ENCODE measurements around the gene PTPA.

Gene PTPA

DNA sequence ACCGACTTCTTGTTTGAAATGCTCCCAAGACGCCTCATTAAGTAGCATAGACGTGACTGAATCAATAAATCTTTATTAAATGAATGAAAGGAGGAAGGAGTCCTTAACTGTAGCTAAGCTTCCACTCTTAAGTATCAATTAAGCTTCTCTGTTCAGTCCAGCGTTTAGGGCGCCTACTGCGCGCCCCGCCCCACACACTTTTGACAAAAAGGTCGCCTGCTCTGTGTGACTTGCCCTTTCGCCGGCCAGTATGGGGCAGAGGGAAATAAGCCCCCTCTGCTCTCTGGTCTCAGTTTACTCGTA, 31.0 kb upstream of the PTPA start (continued):
- TF ChIP-seq ZSCAN30 (tag by site-specific recombination; IDR thresholded peaks at IDR 0.05) (peak; percentile 48; the same call in 1 of the 2 replicates), ZNF610 (tag by site-specific recombination; IDR thresholded peaks at IDR 0.05; ENCODE audit: borderline replicate concordance) (0 out of 2 replicates have a peak, but pooled peaks have one; percentile 32), ZFP69B (tag by site-specific recombination; IDR thresholded peaks at IDR 0.05) (no peak), ZNF335 (tag by site-specific recombination; conservative IDR thresholded peaks at IDR 0.05) (no peak; the same call in 1 of the 2 replicates), ZNF555 (tag by site-specific recombination; conservative IDR thresholded peaks at IDR 0.05) (no peak)
- TF ChIP-seq, protein P1, sequence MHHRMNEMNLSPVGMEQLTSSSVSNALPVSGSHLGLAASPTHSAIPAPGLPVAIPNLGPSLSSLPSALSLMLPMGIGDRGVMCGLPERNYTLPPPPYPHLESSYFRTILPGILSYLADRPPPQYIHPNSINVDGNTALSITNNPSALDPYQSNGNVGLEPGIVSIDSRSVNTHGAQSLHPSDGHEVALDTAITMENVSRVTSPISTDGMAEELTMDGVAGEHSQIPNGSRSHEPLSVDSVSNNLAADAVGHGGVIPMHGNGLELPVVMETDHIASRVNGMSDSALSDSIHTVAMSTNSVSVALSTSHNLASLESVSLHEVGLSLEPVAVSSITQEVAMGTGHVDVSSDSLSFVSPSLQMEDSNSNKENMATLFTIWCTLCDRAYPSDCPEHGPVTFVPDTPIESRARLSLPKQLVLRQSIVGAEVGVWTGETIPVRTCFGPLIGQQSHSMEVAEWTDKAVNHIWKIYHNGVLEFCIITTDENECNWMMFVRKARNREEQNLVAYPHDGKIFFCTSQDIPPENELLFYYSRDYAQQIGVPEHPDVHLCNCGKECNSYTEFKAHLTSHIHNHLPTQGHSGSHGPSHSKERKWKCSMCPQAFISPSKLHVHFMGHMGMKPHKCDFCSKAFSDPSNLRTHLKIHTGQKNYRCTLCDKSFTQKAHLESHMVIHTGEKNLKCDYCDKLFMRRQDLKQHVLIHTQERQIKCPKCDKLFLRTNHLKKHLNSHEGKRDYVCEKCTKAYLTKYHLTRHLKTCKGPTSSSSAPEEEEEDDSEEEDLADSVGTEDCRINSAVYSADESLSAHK (tag by site-specific recombination; IDR thresholded peaks at IDR 0.05): no peak

DNA sequence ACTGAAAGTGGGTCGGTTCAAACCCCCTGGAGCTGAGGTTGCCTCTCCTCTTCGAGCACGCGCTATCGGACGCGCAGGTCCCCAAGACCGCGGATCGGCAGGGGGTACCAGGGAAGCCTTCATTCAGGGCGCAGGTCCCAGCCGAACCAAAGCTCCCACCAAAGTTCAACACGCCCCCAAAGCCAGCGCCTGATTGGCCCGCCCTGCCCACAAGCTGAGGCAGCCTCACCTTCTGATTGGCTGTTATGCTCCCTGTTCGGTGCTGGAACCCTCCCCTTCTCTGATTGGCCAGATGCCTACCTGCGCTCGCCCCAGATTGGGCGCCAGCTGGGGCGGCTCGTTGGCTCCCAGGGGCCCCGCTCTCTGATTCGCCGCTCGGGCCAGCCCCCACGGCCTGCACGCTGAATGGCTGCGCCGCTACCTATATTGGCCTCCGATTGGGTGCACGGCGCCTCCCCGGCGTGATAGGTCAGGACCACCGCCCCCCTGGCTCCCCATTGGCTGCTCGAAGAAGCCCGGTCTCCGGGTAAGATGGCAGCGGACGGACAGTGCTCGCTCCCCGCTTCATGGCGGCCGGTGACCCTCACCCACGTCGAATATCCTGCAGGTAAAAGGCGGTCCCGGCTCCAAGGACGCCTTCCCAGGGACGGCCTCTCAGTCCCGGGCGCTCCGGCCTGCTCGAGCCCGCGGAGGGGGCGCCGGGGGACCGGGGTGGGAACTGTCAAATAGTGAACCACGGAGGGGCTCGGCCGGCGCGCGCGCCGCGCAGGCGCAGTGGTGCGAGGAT, 30.4 kb upstream of the PTPA start, which contains the start of gene DOLPP1:
Gene DOLPP1 (plus strand): TSS at position 511 of the 787 bp plus-strand sequence. CDS start 21 bp downstream, at position 532.
- POLR2A ChIA-PET: interaction anchor here (0.6 to 2.4 kb wide), 17 partner anchors 9 to 696 kb away, joined by 3 to 23 read pairs (median 5); partner anchors contain the start of genes CRAT, ENDOG, MIGA2 and PTPA
- no peaks in the 10 kb centered on the region for H3K9me3 ChIP-seq (ENCODE audit: control insufficient read depth, insufficient read depth, low read depth, low read length)
- CTCF ChIA-PET: interaction anchor here (1.0 to 1.5 kb wide), 4 partner anchors 15 to 657 kb away, joined by 3 to 4 read pairs (median 4); no protein-coding TSS in a partner anchor
- peak within 1 kb of the TSS; percentile 93 for H3K4me3 ChIP-seq (ENCODE audit: low read depth, low read length)
- peaks cover 0 to 24% of the 10 kb centered on the region in 2 experiments; a peak in 1 of 3 replicates for H3K36me3 ChIP-seq (ENCODE audit: control insufficient read depth in 2 of 2, insufficient read depth in 1 of 2, low read length in 2 of 2)
- peak within 1 kb of the TSS; percentile 63; the same call in 1 of the 2 replicates for H3K27ac ChIP-seq (ENCODE audit: extremely low read depth, low read depth, low read length)
- H3K4me1 ChIP-seq (ENCODE audit: control insufficient read depth, insufficient read depth, low read length): 0 out of 2 replicates have a peak, but pooled peaks cover 2% of the 10 kb centered on the region
- no peak for TF ChIP-seq ZNF140 (tag by site-specific recombination; IDR thresholded peaks at IDR 0.05)
- peak; percentile 99 for TF ChIP-seq KLF10 (tag by site-specific recombination; IDR thresholded peaks at IDR 0.05)
- TF ChIP-seq, protein P2, sequence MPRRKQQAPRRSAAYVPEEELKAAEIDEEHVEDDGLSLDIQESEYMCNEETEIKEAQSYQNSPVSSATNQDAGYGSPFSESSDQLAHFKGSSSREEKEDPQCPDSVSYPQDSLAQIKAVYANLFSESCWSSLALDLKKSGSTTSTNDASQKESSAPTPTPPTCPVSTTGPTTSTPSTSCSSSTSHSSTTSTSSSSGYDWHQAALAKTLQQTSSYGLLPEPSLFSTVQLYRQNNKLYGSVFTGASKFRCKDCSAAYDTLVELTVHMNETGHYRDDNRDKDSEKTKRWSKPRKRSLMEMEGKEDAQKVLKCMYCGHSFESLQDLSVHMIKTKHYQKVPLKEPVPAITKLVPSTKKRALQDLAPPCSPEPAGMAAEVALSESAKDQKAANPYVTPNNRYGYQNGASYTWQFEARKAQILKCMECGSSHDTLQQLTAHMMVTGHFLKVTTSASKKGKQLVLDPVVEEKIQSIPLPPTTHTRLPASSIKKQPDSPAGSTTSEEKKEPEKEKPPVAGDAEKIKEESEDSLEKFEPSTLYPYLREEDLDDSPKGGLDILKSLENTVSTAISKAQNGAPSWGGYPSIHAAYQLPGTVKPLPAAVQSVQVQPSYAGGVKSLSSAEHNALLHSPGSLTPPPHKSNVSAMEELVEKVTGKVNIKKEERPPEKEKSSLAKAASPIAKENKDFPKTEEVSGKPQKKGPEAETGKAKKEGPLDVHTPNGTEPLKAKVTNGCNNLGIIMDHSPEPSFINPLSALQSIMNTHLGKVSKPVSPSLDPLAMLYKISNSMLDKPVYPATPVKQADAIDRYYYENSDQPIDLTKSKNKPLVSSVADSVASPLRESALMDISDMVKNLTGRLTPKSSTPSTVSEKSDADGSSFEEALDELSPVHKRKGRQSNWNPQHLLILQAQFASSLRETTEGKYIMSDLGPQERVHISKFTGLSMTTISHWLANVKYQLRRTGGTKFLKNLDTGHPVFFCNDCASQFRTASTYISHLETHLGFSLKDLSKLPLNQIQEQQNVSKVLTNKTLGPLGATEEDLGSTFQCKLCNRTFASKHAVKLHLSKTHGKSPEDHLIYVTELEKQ (tag by site-specific recombination; IDR thresholded peaks at IDR 0.05; ENCODE audit: borderline replicate concordance): no peak
- no peak for TF ChIP-seq ZNF623 (tag by site-specific recombination; IDR thresholded peaks at IDR 0.05)
- TF ChIP-seq ZNF670 (tag by site-specific recombination; IDR thresholded peaks at IDR 0.05; ENCODE audit: low read depth): no peak
- TF ChIP-seq, protein P3, sequence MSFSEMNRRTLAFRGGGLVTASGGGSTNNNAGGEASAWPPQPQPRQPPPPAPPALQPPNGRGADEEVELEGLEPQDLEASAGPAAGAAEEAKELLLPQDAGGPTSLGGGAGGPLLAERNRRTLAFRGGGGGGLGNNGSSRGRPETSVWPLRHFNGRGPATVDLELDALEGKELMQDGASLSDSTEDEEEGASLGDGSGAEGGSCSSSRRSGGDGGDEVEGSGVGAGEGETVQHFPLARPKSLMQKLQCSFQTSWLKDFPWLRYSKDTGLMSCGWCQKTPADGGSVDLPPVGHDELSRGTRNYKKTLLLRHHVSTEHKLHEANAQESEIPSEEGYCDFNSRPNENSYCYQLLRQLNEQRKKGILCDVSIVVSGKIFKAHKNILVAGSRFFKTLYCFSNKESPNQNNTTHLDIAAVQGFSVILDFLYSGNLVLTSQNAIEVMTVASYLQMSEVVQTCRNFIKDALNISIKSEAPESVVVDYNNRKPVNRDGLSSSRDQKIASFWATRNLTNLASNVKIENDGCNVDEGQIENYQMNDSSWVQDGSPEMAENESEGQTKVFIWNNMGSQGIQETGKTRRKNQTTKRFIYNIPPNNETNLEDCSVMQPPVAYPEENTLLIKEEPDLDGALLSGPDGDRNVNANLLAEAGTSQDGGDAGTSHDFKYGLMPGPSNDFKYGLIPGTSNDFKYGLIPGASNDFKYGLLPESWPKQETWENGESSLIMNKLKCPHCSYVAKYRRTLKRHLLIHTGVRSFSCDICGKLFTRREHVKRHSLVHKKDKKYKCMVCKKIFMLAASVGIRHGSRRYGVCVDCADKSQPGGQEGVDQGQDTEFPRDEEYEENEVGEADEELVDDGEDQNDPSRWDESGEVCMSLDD (tag by site-specific recombination; IDR thresholded peaks at IDR 0.05): peak; percentile 55; the same call in 1 of the 2 replicates
- TF ChIP-seq, protein P4, sequence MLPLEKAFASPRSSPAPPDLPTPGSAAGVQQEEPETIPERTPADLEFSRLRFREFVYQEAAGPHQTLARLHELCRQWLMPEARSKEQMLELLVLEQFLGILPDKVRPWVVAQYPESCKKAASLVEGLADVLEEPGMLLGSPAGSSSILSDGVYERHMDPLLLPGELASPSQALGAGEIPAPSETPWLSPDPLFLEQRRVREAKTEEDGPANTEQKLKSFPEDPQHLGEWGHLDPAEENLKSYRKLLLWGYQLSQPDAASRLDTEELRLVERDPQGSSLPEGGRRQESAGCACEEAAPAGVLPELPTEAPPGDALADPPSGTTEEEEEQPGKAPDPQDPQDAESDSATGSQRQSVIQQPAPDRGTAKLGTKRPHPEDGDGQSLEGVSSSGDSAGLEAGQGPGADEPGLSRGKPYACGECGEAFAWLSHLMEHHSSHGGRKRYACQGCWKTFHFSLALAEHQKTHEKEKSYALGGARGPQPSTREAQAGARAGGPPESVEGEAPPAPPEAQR (tag by site-specific recombination; IDR thresholded peaks at IDR 0.05): no peak
- TF ChIP-seq ZNF146 (tag by site-specific recombination; IDR thresholded peaks at IDR 0.05): no peak
- TF ChIP-seq ZNF555 (tag by site-specific recombination; conservative IDR thresholded peaks at IDR 0.05): no peak
- peak; percentile 88 for TF ChIP-seq ZBTB7A (tag by site-specific recombination; IDR thresholded peaks at IDR 0.05; ENCODE audit: low read depth)
- no peak for TF ChIP-seq ZSCAN30 (tag by site-specific recombination; IDR thresholded peaks at IDR 0.05)
- TF ChIP-seq ZNF621 (tag by site-specific recombination; IDR thresholded peaks at IDR 0.05): no peak
- TF ChIP-seq, protein P5, sequence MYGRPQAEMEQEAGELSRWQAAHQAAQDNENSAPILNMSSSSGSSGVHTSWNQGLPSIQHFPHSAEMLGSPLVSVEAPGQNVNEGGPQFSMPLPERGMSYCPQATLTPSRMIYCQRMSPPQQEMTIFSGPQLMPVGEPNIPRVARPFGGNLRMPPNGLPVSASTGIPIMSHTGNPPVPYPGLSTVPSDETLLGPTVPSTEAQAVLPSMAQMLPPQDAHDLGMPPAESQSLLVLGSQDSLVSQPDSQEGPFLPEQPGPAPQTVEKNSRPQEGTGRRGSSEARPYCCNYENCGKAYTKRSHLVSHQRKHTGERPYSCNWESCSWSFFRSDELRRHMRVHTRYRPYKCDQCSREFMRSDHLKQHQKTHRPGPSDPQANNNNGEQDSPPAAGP (tag by site-specific recombination; IDR thresholded peaks at IDR 0.05): 0 out of 2 replicates have a peak, but pooled peaks have one; percentile 37
- TF ChIP-seq KLF7 (tag by site-specific recombination; IDR thresholded peaks at IDR 0.05; ENCODE audit: borderline replicate concordance): peak; percentile 36
- TF ChIP-seq ZNF701 (tag by site-specific recombination; IDR thresholded peaks at IDR 0.05): no peak
- TF ChIP-seq ZNF768 (tag by site-specific recombination; IDR thresholded peaks at IDR 0.05): no peak
- no peak for TF ChIP-seq ZSCAN16 (tag by site-specific recombination; IDR thresholded peaks at IDR 0.05)
- TF ChIP-seq, protein P6, sequence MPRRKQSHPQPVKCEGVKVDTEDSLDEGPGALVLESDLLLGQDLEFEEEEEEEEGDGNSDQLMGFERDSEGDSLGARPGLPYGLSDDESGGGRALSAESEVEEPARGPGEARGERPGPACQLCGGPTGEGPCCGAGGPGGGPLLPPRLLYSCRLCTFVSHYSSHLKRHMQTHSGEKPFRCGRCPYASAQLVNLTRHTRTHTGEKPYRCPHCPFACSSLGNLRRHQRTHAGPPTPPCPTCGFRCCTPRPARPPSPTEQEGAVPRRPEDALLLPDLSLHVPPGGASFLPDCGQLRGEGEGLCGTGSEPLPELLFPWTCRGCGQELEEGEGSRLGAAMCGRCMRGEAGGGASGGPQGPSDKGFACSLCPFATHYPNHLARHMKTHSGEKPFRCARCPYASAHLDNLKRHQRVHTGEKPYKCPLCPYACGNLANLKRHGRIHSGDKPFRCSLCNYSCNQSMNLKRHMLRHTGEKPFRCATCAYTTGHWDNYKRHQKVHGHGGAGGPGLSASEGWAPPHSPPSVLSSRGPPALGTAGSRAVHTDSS (tag by site-specific recombination; IDR thresholded peaks at IDR 0.05): no peak

All from HEK293 (cell line).